Panc1 (cell line): Measurements from ENCODE around the gene ZBTB7B. TPM values are rescaled to one million over a fixed set of nuclear protein-coding genes. Genes with fewer than 3 reads are reported as not detected.

ENCODE experiments used
- ATAC-seq: fragments of 200-7000 bp; cut with Tn5 transposase; 2 replicates; pipeline ENCODE4 v1.9.1; 2020; ENCODE audit warnings: mild to moderate bottlenecking, moderate library complexity
- BruUV-seq: library from RNA; stranded (reverse); fragments of 400-500 nt; replicated peaks from 2 replicates; lab custom pipeline; 2021; lab: Mats Ljungman, UMichigan
- CTCF ChIA-PET: fragments of 300-600 bp; sonication (Branson Sonifier 250); formaldehyde crosslinking; loops from one replicate; lab custom pipeline; 2022; ENCODE audit warnings: antibody characterized with exemption; lab: Charles Lee
- POLR2A ChIA-PET: fragments of 300-600 bp; sonication (Branson Sonifier 250); formaldehyde crosslinking; loops from one replicate; lab custom pipeline; 2022; ENCODE audit warnings: antibody characterized with exemption; lab: Charles Lee
- DNase-seq: peaks from one replicate; pipeline ENCODE4 v3.0.0-alpha.2; 2010; ENCODE audit warnings: low read depth, low spot score
- H3K27ac ChIP-seq: 2 replicates; pipeline ENCODE4 v1.5.1; 2011; ENCODE audit warnings: mild to moderate bottlenecking, low read length, inconsistent platforms
- H3K27me3 ChIP-seq: fragments of 200-500 bp; sonication (Bioruptor generic); 2 replicates; pipeline ENCODE4 v1.6.0; 2014; ENCODE audit warnings: low read length, inconsistent platforms; ENCODE audit not compliant: control insufficient read depth, insufficient read depth
- H3K36me3 ChIP-seq: fragments of 200-500 bp; sonication (Bioruptor generic); 2 replicates; pipeline ENCODE4 v1.5.1; 2014; ENCODE audit warnings: inconsistent platforms, mild to moderate bottlenecking, low read length, moderate library complexity; ENCODE audit not compliant: control insufficient read depth, insufficient read depth
- H3K4me1 ChIP-seq: 2 replicates; pipeline ENCODE4 v1.5.1; 2011; ENCODE audit warnings: inconsistent platforms, mild to moderate bottlenecking, low read length, moderate library complexity; ENCODE audit not compliant: control insufficient read depth, insufficient read depth
- H3K4me3 ChIP-seq, 2 experiments: 2 replicates each; pipeline ENCODE4 v1.5.1; 2011 to 2012; ENCODE audit warnings: low read depth in 2 of 2, low read length in 2 of 2, mild to moderate bottlenecking in 2 of 2, inconsistent platforms in 1 of 2, moderate library complexity in 1 of 2
- H3K9me3 ChIP-seq: fragments of 200-500 bp; sonication (Bioruptor generic); 2 replicates; pipeline ENCODE4 v1.5.1; 2014; ENCODE audit warnings: low read depth, mild to moderate bottlenecking, inconsistent platforms, low read length, moderate library complexity; ENCODE audit not compliant: control insufficient read depth, insufficient read depth
- CTCF ChIP-seq: fragments of 450-650 bp; IDR thresholded peaks from 2 replicates; pipeline ENCODE4 v1.5.1; 2017; ENCODE audit warnings: mild to moderate bottlenecking
- POLR2AphosphoS5 ChIP-seq: IDR thresholded peaks from 2 replicates; pipeline ENCODE4 v1.6.1; 2012; ENCODE audit warnings: mild to moderate bottlenecking, low read depth, low read length, moderate library complexity
- REST ChIP-seq, 2 experiments: IDR thresholded peaks; 2 replicates each; pipeline ENCODE4 v1.6.1; 2011 to 2012; ENCODE audit warnings: low read depth in 2 of 2, control low read depth in 1 of 2, low read length in 1 of 2, mild to moderate bottlenecking in 1 of 2, moderate library complexity in 1 of 2; ENCODE audit not compliant: insufficient read depth in 1 of 2
- SIN3A ChIP-seq: IDR thresholded peaks from 2 replicates; pipeline ENCODE4 v1.6.1; 2012; ENCODE audit warnings: low read depth, mild to moderate bottlenecking, low read length, moderate library complexity, borderline replicate concordance; ENCODE audit not compliant: insufficient read depth
- TCF7L2 ChIP-seq: IDR thresholded peaks from 2 replicates; pipeline ENCODE4 v1.6.1; 2011; ENCODE audit warnings: mild to moderate bottlenecking, low read depth, low read length, inconsistent platforms
- in situ Hi-C: cut with HindIII; loops from 2 replicates; pipeline ENCODE4 v1.10.0; 2016; ENCODE audit warnings: low sequenced_read_pairs, low pct_unique_long_range_greater_than_20kb
- intact Hi-C: fragments of 100-400 bp; cut with micrococcal nuclease; formaldehyde crosslinking; loops from one replicate; pipeline ENCODE4 v1.10.0; 2022; ENCODE audit not compliant: unreplicated experiment
- total RNA-seq: library from RNA; stranded (reverse); gene quantifications from one replicate; pipeline ENCODE4 v1.2.1, GENCODE V29; 2021; ENCODE audit not compliant: unreplicated experiment

Gene ZBTB7B
- total RNA-seq, 1 experiment from 2014 or later: 55.8 TPM

GRCh38 chr1:154958681-154959425 is 43.7 kb upstream of the ZBTB7B start:
- in situ Hi-C loops (no loop called here), intact Hi-C loops (loop anchor here (10.0 kb wide), 1 partner anchor 394 kb away; the partner anchor contains the start of gene CHRNB2)
- BruUV-seq: no TSS peak
- CTCF ChIA-PET: interaction anchor here (0.5 kb wide), 1 partner anchor 124 kb away, joined by 6 read pairs; no protein-coding TSS in a partner anchor
- POLR2A ChIA-PET: no interaction called here
- no peak overlapping the region for H3K4me3 ChIP-seq
- no peak for ATAC-seq
- no peaks in the 10 kb centered on the region for H3K9me3 ChIP-seq
- H3K36me3 ChIP-seq: peaks cover 12% of the 10 kb centered on the region; the same call in 1 of the 2 replicates
- H3K4me1 ChIP-seq: peaks cover 48% of the 10 kb centered on the region
- no peak overlapping the region for H3K27ac ChIP-seq
- TF ChIP-seq POLR2AphosphoS5 (no peak), SIN3A (no peak), TCF7L2 (no peak), CTCF (no peak), REST (IDR thresholded peaks at IDR 0.05; ENCODE audit: insufficient read depth in 1 of 2, low read depth in 2 of 2, low read length in 1 of 2) (no peak)
- no peaks in the 10 kb centered on the region for H3K27me3 ChIP-seq
- DNase-seq: no peak

- DNase-seq: no peak
- H3K4me1 ChIP-seq: peaks cover 49% of the 10 kb centered on the region
- peaks cover 14% of the 10 kb centered on the region; the same call in 1 of the 2 replicates for H3K36me3 ChIP-seq
- H3K9me3 ChIP-seq: no peaks in the 10 kb centered on the region
- intact Hi-C loops (loop anchor here (10.0 kb wide), 1 partner anchor 395 kb away; the partner anchor contains the start of gene CHRNB2), in situ Hi-C loops (no loop called here)
- no peak overlapping the region for H3K27ac ChIP-seq
- ChIA-PET POLR2A (no interaction called here), CTCF (interaction anchor here (0.7 kb wide), 1 partner anchor 277 kb away, joined by 12 read pairs; no protein-coding TSS in a partner anchor)
- ATAC-seq: no peak
- TF ChIP-seq CTCF (no peak), REST (IDR thresholded peaks at IDR 0.05; ENCODE audit: insufficient read depth in 1 of 2, low read depth in 2 of 2, low read length in 1 of 2) (no peak), POLR2AphosphoS5 (no peak), SIN3A (no peak), TCF7L2 (no peak)
- H3K27me3 ChIP-seq: no peaks in the 10 kb centered on the region
- no TSS peak for BruUV-seq
- no peak overlapping the region for H3K4me3 ChIP-seq
Observed at GRCh38 chr1:154959426-154959780, 43.2 kb upstream of the ZBTB7B start.
